Testis (tissue), 3 donors: ENCODE measurements around the gene AADACL2. TPM values are rescaled to one million over a fixed set of nuclear protein-coding genes. Genes with fewer than 3 reads are reported as not detected.

Source experiments
- DNase-seq: peaks from one replicate; pipeline ENCODE4 v3.0.0-alpha.2; 2019
- H3K27ac ChIP-seq, 2 donors: fragments of 200-600 bp; sonication (generic); one replicate each; pipeline ENCODE4 v1.5.1; 2019
- H3K27me3 ChIP-seq: fragments of 200-600 bp; sonication (generic); one replicate; pipeline ENCODE4 v1.5.1; 2019
- H3K36me3 ChIP-seq: fragments of 200-600 bp; sonication (generic); one replicate; pipeline ENCODE4 v1.5.1; 2017; ENCODE audit warnings: low read depth; ENCODE audit errors: missing control alignments
- H3K4me1 ChIP-seq: fragments of 200-600 bp; sonication (generic); one replicate; pipeline ENCODE4 v1.5.1; 2019
- H3K4me3 ChIP-seq, 2 donors: fragments of 200-600 bp; sonication (generic); one replicate each; pipeline ENCODE4 v1.5.1; 2017 to 2019
- H3K9me3 ChIP-seq: fragments of 200-600 bp; sonication (generic); one replicate; pipeline ENCODE4 v1.5.1; 2017
- POLR2A ChIP-seq: fragments of 450-650 bp; IDR thresholded peaks from one replicate; pipeline ENCODE4 v1.6.1; 2017; ENCODE audit warnings: antibody characterized with exemption, mild to moderate bottlenecking, moderate library complexity
- WGBS, 2 donors: methylation state at CpG; one replicate each; pipeline ENCODE4 v1.1.5; 2018; 5-methylcytosine and 5-hydroxymethylcytosine counted together
- intact Hi-C: fragments of 100-400 bp; cut with DNase I; formaldehyde crosslinking; loops from one replicate; pipeline ENCODE4 v1.15.1; 2023; ENCODE audit warnings: low total_unique reads
- polyA plus RNA-seq: library from polyadenylated mRNA; stranded (reverse); fragments of 350-450 nt; fragmentation: Illumina TruSeq; extraction: RNeasy Lipid Tissue Mini Kit (QIAGEN cat#74804); gene quantifications from one replicate; pipeline ENCODE4 v1.2.3, GENCODE V29; 2014; ENCODE audit warnings: low read depth, low replicate concordance; ENCODE audit not compliant: insufficient read depth
- total RNA-seq, 2 donors: library from RNA; depleted of rRNA; stranded (reverse); fragments of >200 nt; gene quantifications; one replicate each; pipeline ENCODE4 v1.2.3, GENCODE V29; 2016
- TF ChIP-seq, protein P1 (sequence below), 3 experiments: fragments of 450-650 bp in 2 of 3; fragments of 200-600 bp in 1 of 3; sonication (generic) in 1 of 3; IDR thresholded peaks; one replicate each; pipeline ENCODE4 v1.5.1; 2016 to 2019; ENCODE audit warnings: antibody characterized with exemption in 3 of 3, mild to moderate bottlenecking in 2 of 3, moderate library complexity in 1 of 3

The AADACL2 gene
- total and polyA plus RNA-seq, 3 donors from 2014 or later = 0.36 TPM; not detected in 2

DNA sequence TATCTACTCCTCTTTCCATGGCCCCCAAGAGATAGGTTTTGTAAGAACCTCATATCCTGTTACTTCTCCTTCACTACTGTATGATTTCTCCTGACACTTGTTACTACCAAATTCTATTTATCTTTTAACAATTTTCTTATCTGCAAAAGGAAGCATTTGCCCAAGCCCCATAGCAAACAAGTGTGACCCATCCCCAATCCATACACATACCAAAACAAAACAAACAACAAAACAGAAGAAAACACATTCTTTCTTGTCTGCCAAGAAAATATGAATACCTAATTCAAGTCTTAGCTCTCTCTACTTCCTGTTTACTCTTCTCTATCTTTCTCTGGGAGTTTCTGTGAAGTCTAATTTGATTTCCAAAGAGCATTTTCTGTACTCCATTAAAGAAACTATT lies 41.2 kb downstream of the AADACL2 start:
- H3K4me1 ChIP-seq = peaks cover 15% of the 10 kb centered on the region
- no peak for TF ChIP-seq POLR2A
- TF ChIP-seq, protein P1, sequence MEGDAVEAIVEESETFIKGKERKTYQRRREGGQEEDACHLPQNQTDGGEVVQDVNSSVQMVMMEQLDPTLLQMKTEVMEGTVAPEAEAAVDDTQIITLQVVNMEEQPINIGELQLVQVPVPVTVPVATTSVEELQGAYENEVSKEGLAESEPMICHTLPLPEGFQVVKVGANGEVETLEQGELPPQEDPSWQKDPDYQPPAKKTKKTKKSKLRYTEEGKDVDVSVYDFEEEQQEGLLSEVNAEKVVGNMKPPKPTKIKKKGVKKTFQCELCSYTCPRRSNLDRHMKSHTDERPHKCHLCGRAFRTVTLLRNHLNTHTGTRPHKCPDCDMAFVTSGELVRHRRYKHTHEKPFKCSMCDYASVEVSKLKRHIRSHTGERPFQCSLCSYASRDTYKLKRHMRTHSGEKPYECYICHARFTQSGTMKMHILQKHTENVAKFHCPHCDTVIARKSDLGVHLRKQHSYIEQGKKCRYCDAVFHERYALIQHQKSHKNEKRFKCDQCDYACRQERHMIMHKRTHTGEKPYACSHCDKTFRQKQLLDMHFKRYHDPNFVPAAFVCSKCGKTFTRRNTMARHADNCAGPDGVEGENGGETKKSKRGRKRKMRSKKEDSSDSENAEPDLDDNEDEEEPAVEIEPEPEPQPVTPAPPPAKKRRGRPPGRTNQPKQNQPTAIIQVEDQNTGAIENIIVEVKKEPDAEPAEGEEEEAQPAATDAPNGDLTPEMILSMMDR (IDR thresholded peaks at IDR 0.05) = no peak
- no peak overlapping the region for H3K4me3 ChIP-seq
- no peak overlapping the region for H3K27ac ChIP-seq
- H3K27me3 ChIP-seq = no peaks in the 10 kb centered on the region
- no peak for DNase-seq
- no peaks in the 10 kb centered on the region for H3K9me3 ChIP-seq
- H3K36me3 ChIP-seq = no peaks in the 10 kb centered on the region
- intact Hi-C loops = no loop called here

DNA sequence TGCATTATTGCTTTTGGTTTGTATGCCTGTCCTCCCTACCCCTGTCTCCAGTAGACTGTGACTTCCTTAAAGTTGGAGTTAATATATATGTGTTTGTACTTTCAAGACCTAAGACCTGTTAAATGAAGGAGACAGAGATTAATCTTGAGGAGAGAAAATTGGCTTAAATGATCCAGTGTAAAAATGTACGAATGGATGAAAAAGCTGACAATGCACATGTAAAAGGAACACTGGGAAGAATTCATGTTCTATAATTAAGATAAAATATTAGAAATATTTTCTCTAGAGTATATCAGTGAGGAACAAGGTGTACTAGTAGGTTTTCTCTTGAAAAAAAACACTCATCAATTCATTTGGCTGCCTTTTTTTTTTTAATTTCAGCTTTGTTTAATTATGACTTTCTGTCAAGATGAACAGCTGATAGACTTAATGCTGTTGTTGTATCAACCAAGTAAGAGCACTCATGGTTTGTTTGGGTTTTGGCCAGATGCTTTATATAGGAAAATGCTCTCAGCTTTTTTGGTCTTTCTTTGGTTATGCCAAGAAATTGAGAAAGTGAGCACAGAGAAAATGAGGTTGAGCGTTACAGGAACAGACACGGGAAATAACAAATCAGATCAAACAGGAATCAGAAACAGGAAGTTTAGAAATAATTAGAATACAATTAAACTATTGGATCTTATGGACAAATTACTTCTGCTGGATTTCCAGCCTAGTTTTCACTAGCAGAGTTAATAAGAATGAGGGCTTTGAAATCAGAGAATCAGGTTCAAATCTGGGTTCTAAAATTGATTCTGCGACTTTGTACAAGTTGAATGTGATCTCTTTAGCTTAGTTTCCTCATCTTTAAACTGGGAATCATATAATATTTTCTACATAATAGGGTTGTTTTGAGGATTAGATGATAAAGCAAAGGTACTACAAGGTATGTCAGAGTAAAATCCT lies 41.9 kb downstream of the AADACL2 start:
- DNase-seq = no peak
- no peak overlapping the region for H3K27ac ChIP-seq
- H3K4me3 ChIP-seq = no peak overlapping the region
- H3K36me3 ChIP-seq = no peaks in the 10 kb centered on the region
- WGBS, 2 donors = 64 to 70% methylated on average over 4 of the region's 4 CpGs
- TF ChIP-seq, protein P1 (IDR thresholded peaks at IDR 0.05) = no peak
- no peak for TF ChIP-seq POLR2A
- peaks cover 8% of the 10 kb centered on the region for H3K4me1 ChIP-seq
- H3K27me3 ChIP-seq = no peaks in the 10 kb centered on the region
- intact Hi-C loops = no loop called here
- H3K9me3 ChIP-seq = no peaks in the 10 kb centered on the region

DNA sequence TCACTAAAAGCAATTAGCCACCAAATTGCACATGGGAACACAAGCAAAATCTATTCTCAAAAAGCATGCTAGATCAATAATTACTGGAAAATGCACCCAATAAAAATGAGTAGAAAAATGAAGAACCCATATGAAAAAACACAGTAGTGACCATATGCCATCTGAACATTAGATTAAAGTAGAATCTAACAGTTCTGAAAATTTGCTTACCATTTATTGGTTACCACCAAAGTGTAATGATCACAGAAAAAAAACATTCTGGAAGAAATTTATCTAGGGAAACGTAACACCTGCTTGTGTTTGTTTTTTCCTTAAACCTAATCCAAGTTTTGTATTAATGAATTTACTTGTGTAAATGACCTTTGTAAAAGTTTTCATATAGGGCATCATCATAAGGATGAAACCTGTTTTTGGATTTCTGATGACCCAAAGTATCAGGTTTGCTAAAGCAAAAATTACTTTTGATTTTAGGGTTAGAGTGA lies 42.6 kb downstream of the AADACL2 start:
- Histone ChIP-seq H3K4me3 (no peak overlapping the region), H3K27me3 (no peaks in the 10 kb centered on the region), H3K9me3 (no peaks in the 10 kb centered on the region), H3K27ac (no peak overlapping the region), H3K4me1 (peaks cover 1% of the 10 kb centered on the region), H3K36me3 (no peaks in the 10 kb centered on the region)
- no peak for TF ChIP-seq POLR2A
- TF ChIP-seq, protein P1 (IDR thresholded peaks at IDR 0.05) = no peak
- intact Hi-C loops = no loop called here
- no peak for DNase-seq
- 93 to 95% methylated on average over 1 of the region's 1 CpG for WGBS, 2 donors

DNA sequence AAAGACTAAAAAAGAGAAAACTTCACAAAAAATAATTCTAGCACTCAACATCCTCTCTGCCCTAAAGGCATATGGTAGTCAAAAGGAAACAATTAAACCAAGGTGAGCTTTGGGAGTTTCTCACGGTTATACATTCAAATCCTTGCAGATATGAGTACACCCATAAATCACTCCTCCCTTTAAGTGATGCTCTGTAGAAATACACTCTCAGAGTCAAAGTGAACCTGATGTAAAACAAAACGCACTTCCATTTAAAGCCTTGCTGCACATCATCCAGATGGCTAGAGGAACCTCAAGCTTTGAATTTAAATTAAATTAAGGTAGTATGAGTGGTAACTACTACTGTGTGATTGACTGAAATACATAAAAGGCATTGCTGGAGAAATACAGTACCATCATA lies 44.2 kb downstream of the AADACL2 start:
- Histone ChIP-seq H3K4me3 (no peak overlapping the region), H3K9me3 (no peaks in the 10 kb centered on the region), H3K27ac (no peak overlapping the region), H3K27me3 (no peaks in the 10 kb centered on the region), H3K36me3 (no peaks in the 10 kb centered on the region), H3K4me1 (no peaks in the 10 kb centered on the region)
- TF ChIP-seq, protein P1 (IDR thresholded peaks at IDR 0.05) = no peak
- no peak for TF ChIP-seq POLR2A
- DNase-seq = no peak
- 85% methylated on average over 2 of the region's 2 CpGs for WGBS, 2 donors
- intact Hi-C loops = no loop called here
